ENCODE measurements around the gene CFAP221. TPM values are rescaled to one million over a fixed set of nuclear protein-coding genes. Genes with fewer than 3 reads are reported as not detected.

Gene CFAP221
- total RNA-seq, 2 donors from 2014 or later = 12.2 to 21.5 TPM

GRCh38 chr2:119662297-119662696 lies 118.0 kb downstream of the CFAP221 start:
- intact Hi-C loops (cut with DNase I) = loop anchor here (5.0 to 10.0 kb wide), 2 partner anchors 145 to 257 kb away; no protein-coding TSS in a partner anchor
- no peak for DNase-seq

DNA sequence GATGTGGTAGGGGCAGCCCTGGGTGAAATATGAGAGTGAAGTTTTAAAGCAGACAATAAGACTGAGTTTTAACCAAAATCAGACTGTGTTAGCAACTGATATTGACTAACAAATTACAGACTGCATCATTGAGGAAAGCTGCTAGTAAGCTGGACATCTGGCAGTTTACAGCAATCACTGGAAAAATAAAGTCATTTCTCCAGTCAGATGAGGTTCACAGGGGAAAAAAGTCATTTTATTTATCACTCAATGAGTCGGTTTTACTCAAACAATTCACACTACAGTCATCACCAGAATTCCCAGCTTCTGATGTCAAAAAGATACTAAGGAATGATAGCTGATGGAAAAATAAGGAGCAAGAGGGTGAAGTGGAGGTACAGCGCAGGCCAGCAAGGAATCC lies 124.3 kb downstream of the CFAP221 start:
- no peaks in the 10 kb centered on the region for H3K36me3 ChIP-seq (replicated peaks in 1 of 2; ENCODE audit: insufficient read depth in 1 of 2, low read depth in 2 of 2)
- no peaks in the 10 kb centered on the region for H3K27me3 ChIP-seq
- intact Hi-C loops (cut with DNase I) = loop anchor here (10.0 kb wide), 1 partner anchor 264 kb away; no protein-coding TSS in a partner anchor
- no peak overlapping the region for H3K27ac ChIP-seq
- H3K9me3 ChIP-seq = no peaks in the 10 kb centered on the region
- 47 to 55% methylated on average over 2 of the region's 2 CpGs for WGBS, 2 donors
- ATAC-seq (no peak), DNase-seq (no peak)
- H3K4me1 ChIP-seq = no peaks in the 10 kb centered on the region
- TF ChIP-seq POLR2A (IDR thresholded peaks at IDR 0.05) (no peak), CTCF (IDR thresholded peaks at IDR 0.05) (no peak)
- H3K4me3 ChIP-seq = no peak overlapping the region

More at GRCh38 chr2:119662297-119662696, 118.0 kb downstream of the CFAP221 start:
- no peak for TF ChIP-seq CTCF (IDR thresholded peaks at IDR 0.05)
- no peak for TF ChIP-seq POLR2A (IDR thresholded peaks at IDR 0.05)
- H3K27me3 ChIP-seq = no peaks in the 10 kb centered on the region
- no peak overlapping the region for H3K27ac ChIP-seq
- no peaks in the 10 kb centered on the region for H3K36me3 ChIP-seq (replicated peaks in 1 of 2; ENCODE audit: insufficient read depth in 1 of 2, low read depth in 2 of 2)
- no peaks in the 10 kb centered on the region for H3K9me3 ChIP-seq
- H3K4me3 ChIP-seq = no peak overlapping the region
- ATAC-seq = no peak
- no peaks in the 10 kb centered on the region for H3K4me1 ChIP-seq
- 61 to 66% methylated on average over 3 of the region's 3 CpGs for WGBS, 2 donors

GRCh38 chr2:119671016-119671415 lies 126.8 kb downstream of the CFAP221 start:
- DNase-seq = no peak
- intact Hi-C loops (cut with DNase I) = no loop called here
- Histone ChIP-seq H3K9me3 (no peaks in the 10 kb centered on the region), H3K4me1 (no peaks in the 10 kb centered on the region), H3K36me3 (replicated peaks in 1 of 2; ENCODE audit: insufficient read depth in 1 of 2, low read depth in 2 of 2) (no peaks in the 10 kb centered on the region), H3K27ac (no peak overlapping the region), H3K4me3 (no peak overlapping the region), H3K27me3 (no peaks in the 10 kb centered on the region)
- 65 to 69% methylated on average over 2 of the region's 2 CpGs for WGBS, 2 donors
- TF ChIP-seq POLR2A (IDR thresholded peaks at IDR 0.05) (no peak), CTCF (IDR thresholded peaks at IDR 0.05) (no peak)
- ATAC-seq = no peak

DNA sequence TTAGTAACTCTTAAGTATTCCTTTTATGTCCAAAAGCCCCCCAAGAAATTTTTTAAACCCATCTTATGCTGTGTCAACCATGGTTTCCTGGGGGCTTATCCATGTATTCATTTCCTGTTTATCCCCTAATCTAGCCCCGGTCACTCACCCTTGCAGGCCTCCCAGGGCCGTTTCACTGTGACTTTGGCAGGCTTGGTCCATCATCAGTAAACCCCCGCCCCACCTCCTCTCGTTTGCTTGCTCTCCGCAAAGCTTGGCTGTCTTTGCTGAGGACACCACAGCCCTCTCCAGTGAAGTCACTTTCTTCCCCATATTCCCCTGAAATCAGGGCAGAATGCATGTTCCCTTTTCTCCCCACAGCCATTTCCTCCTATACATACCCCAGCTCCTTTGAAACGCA lies 127.5 kb downstream of the CFAP221 start:
- WGBS, 2 donors = 63 to 74% methylated on average over 6 of the region's 6 CpGs
- H3K36me3 ChIP-seq (replicated peaks in 1 of 2; ENCODE audit: insufficient read depth in 1 of 2, low read depth in 2 of 2) = no peaks in the 10 kb centered on the region

More for the DNA sequence above, 127.5 kb downstream of the CFAP221 start:
- Histone ChIP-seq H3K27ac (no peak overlapping the region), H3K4me3 (no peak overlapping the region), H3K4me1 (no peaks in the 10 kb centered on the region), H3K27me3 (no peaks in the 10 kb centered on the region), H3K9me3 (no peaks in the 10 kb centered on the region)
- no peak for TF ChIP-seq CTCF (IDR thresholded peaks at IDR 0.05)
- no peak for TF ChIP-seq POLR2A (IDR thresholded peaks at IDR 0.05)
- intact Hi-C loops (cut with DNase I) = no loop called here
- DNase-seq (no peak), ATAC-seq (no peak)

Measured in body of pancreas (tissue), 4 donors.